ENCODE measurements around the gene ELMO2. TPM values are rescaled to one million over a fixed set of nuclear protein-coding genes. Genes with fewer than 3 reads are reported as not detected.

ELMO2 gene
- total RNA-seq, 4 donors from 2014 or later, result 41.6 to 69.1 (median 53.8) TPM

DNA sequence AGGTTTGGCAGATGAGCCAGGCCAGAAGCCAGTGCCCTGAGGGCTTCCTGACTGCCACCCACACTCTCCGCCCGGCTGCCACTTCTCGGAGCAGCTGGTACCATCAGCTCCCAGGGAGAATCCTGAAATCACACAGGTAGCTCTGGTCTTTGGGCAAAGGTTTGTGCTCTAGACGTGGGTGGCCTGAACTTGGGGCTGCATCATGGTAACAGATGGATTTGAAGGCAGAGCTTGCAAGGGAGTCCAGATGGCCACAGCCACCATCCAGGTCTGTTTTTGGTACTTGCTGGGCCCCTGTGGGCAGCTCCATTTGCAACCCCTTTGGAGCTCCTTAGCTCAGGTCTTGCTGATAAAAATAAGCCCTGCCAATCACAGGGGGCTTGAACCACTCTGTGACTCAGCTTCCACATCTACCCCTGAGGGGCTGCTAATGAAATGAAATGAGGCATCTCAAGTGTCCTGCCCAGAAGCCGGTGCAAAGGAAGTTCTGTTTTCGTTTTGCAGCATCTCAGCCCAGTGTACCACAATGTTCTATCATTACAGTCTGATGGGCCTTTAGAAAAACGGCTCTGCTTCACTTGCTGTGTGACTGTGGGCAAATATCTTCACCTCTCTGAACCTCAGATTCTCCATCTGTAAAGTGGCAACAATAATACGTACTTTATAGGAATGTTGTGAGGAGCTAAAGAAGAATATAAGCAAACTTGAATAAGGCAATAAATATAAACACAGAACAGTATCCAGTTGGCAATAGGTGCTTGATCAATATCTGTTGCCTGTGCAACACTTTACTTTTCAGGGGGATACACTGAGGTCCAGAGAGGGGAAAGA is 73.0 kb downstream of the ELMO2 start:
- H3K27ac ChIP-seq, result no peak overlapping the region
- H3K9me3 ChIP-seq, result no peaks in the 10 kb centered on the region
- H3K36me3 ChIP-seq, result no peaks in the 10 kb centered on the region
- no peak overlapping the region for H3K4me3 ChIP-seq
- TF ChIP-seq, protein P1, sequence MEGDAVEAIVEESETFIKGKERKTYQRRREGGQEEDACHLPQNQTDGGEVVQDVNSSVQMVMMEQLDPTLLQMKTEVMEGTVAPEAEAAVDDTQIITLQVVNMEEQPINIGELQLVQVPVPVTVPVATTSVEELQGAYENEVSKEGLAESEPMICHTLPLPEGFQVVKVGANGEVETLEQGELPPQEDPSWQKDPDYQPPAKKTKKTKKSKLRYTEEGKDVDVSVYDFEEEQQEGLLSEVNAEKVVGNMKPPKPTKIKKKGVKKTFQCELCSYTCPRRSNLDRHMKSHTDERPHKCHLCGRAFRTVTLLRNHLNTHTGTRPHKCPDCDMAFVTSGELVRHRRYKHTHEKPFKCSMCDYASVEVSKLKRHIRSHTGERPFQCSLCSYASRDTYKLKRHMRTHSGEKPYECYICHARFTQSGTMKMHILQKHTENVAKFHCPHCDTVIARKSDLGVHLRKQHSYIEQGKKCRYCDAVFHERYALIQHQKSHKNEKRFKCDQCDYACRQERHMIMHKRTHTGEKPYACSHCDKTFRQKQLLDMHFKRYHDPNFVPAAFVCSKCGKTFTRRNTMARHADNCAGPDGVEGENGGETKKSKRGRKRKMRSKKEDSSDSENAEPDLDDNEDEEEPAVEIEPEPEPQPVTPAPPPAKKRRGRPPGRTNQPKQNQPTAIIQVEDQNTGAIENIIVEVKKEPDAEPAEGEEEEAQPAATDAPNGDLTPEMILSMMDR (IDR thresholded peaks at IDR 0.05), result no peak
- TF ChIP-seq EP300 (IDR thresholded peaks at IDR 0.05) (no peak), POLR2AphosphoS5 (IDR thresholded peaks at IDR 0.05) (no peak), POLR2A (IDR thresholded peaks at IDR 0.05) (no peak)
- no peak for ATAC-seq
- H3K27me3 ChIP-seq, result peaks cover 100% of the 10 kb centered on the region
- H3K4me1 ChIP-seq, result no peaks in the 10 kb centered on the region
- 58 to 63% methylated on average over 3 to 4 of the region's 8 CpGs for WGBS, 2 donors (ENCODE audit: low coverage in 1 of 2)

DNA sequence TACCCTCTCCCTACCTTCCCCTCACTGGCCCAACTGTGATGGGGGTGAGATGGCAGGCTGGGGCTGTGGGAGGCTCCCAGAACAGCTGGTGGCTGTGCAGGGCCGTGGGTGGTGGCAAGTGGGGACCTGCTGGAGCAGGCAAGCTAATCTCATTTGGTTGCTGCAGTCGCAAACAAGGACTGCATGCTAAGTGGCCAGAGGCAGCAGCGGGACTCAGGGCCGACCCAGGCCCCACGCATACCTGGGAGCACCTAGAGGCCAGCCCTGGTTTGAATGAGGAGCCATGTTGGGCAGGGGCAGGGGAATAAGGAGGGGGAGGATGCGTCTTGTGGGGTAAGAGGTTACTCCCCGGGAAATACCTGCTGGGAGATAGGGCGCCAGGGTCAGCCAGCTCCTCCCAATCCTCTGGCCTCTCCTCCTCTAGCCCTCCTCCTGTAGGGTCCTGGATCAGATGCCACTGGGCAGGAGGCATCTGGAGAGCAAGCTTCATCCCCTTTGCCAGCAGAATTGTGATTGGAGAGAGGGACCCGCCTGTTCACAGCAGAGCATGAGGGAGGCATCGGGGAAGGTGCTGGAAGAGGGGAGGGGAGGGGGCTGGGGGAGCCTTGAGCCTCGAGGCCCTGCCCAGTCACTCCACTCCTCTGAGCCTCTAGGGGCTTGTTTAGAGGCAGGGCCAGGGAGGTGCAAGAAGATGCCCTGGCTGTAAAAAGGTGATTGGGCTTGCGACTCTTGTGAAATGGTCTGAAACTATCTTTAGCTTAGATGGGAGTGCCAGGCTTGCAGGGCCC is 73.8 kb downstream of the ELMO2 start:
- Histone ChIP-seq H3K4me3 (no peak overlapping the region), H3K4me1 (no peaks in the 10 kb centered on the region), H3K9me3 (no peaks in the 10 kb centered on the region), H3K27ac (no peak overlapping the region), H3K27me3 (peaks cover 100% of the 10 kb centered on the region), H3K36me3 (no peaks in the 10 kb centered on the region)
- no peak for ATAC-seq
- TF ChIP-seq POLR2AphosphoS5 (IDR thresholded peaks at IDR 0.05) (no peak), POLR2A (IDR thresholded peaks at IDR 0.05) (no peak), EP300 (IDR thresholded peaks at IDR 0.05) (no peak)
- TF ChIP-seq, protein P1 (IDR thresholded peaks at IDR 0.05), result no peak
- WGBS, 2 donors (ENCODE audit: low coverage in 1 of 2), result 49% methylated on average over 4 of the region's 12 CpGs; no CpG with 5 or more reads in 1 of the 2 donors

DNA sequence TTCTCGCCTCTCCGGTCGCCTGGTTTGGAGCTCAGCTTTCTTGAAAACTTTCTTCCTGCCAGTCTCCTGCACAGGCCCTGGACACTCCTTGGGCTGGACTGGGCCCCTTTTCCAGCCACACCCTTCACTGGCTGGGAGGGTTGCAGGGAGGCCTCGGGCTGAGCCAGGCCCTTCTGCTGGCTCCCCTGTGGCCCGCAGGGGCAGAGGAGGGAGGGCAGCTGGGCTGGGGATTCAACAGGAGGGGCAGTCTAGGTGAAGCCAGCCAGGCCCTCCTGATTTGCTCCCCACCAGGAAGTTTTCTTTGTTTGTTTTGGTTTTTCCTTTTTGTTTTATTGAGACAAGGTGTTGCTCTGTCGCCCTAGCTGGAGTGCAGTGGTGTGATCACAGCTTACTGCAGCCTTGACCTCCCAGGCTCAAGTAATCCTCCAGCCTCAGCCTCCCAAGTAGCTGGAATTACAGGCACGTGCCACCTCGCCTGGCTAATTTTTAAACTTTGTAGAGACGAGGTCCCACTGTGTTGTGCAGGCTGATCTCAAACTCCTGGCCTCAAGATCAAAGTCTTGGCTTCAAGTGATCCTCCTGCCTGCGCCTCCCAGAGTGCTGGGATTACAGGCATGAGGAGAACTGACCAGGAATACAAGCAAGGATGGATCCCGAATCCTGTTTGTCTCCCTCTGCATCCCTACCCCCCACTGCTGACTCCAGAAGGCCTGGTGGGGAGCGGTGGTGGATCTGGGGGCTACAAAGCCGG is 74.6 kb downstream of the ELMO2 start:
- Histone ChIP-seq H3K27ac (no peak overlapping the region), H3K36me3 (no peaks in the 10 kb centered on the region), H3K27me3 (peaks cover 100% of the 10 kb centered on the region), H3K4me1 (no peaks in the 10 kb centered on the region), H3K9me3 (no peaks in the 10 kb centered on the region), H3K4me3 (no peak overlapping the region)
- no peak for ATAC-seq
- no peak for TF ChIP-seq POLR2A (IDR thresholded peaks at IDR 0.05)
- TF ChIP-seq POLR2AphosphoS5 (IDR thresholded peaks at IDR 0.05), result no peak
- no peak for TF ChIP-seq EP300 (IDR thresholded peaks at IDR 0.05)
- TF ChIP-seq, protein P1 (IDR thresholded peaks at IDR 0.05), result no peak
- 56 to 65% methylated on average over 5 to 6 of the region's 13 CpGs for WGBS, 2 donors (ENCODE audit: low coverage in 1 of 2)

DNA sequence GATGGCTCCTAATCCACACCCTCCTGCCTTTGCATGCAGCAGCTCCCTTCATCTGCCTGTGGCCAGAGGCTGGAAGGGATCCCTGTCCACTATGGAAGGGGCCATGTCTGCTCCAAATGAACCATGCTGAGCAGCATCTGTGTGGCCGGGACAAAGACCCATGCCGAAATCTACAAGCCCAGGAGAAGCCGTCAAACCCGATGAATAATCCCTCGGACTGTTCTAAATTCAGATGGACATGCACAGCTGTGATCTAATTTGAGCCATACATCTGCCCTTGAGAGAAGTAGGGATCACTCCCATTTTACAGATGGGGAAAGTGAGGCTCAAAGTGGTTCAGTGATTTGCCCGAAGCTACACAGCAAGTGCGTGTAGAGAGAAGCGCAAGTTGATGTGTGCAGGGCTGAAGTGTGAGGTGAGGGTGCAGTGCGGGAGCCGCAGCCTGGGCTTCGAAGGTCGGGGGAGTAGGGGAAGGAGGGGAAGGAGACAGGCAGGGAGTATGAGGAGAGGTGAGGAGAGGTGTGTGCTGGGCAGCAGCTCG is 75.5 kb downstream of the ELMO2 start:
- TF ChIP-seq, protein P1 (IDR thresholded peaks at IDR 0.05), result no peak
- no peak for TF ChIP-seq POLR2AphosphoS5 (IDR thresholded peaks at IDR 0.05)
- Histone ChIP-seq H3K27me3 (peaks cover 100% of the 10 kb centered on the region), H3K36me3 (no peaks in the 10 kb centered on the region), H3K4me1 (no peaks in the 10 kb centered on the region), H3K27ac (no peak overlapping the region), H3K9me3 (no peaks in the 10 kb centered on the region), H3K4me3 (no peak overlapping the region)
- ATAC-seq, result no peak
- 50 to 65% methylated on average over 9 to 13 of the region's 13 CpGs for WGBS, 2 donors (ENCODE audit: low coverage in 1 of 2)

Measured in gastroesophageal sphincter (tissue), 4 donors.